Body of pancreas (tissue), 4 donors: ENCODE measurements around the gene PLEKHA7.

Experiments used
- CTCF ChIP-seq, 7 experiments: fragments of 450-650 bp in 4 of 7; fragments of 200-600 bp in 3 of 7; sonication (generic) in 3 of 7; IDR thresholded peaks; one replicate each; pipeline ENCODE4 v1.5.1; 2016 to 2019; ENCODE audit warnings: antibody characterized with exemption in 7 of 7
- POLR2A ChIP-seq, 3 donors: fragments of 450-650 bp; IDR thresholded peaks; one replicate each; pipeline ENCODE4 v1.6.1; 2016; ENCODE audit warnings: antibody characterized with exemption in 3 of 3, mild to moderate bottlenecking in 2 of 3

GRCh38 chr11:16873289-16873688 is 140.9 kb downstream of the PLEKHA7 start:
- TF ChIP-seq CTCF (IDR thresholded peaks at IDR 0.05) (no peak), POLR2A (IDR thresholded peaks at IDR 0.05) (no peak)
